HG03442 (cell line): Measurements from ENCODE around the gene REXO5.
"Not testable (repeated sequence)": the region's sequence is repeated elsewhere in the genome, so short reads cannot be mapped to it uniquely, and the experiment has no call there.

Source experiments
- ATAC-seq: cut with Tn5 transposase; IDR thresholded peaks from one replicate; pipeline ENCODE4 v1.9.1; 2021; ENCODE audit warnings: mild to moderate bottlenecking, moderate library complexity; ENCODE audit not compliant: unreplicated experiment

REXO5 gene

GRCh38 chr16:20801278-20801677 lies 5.0 kb upstream of the REXO5 start:
- no peak for ATAC-seq

DNA sequence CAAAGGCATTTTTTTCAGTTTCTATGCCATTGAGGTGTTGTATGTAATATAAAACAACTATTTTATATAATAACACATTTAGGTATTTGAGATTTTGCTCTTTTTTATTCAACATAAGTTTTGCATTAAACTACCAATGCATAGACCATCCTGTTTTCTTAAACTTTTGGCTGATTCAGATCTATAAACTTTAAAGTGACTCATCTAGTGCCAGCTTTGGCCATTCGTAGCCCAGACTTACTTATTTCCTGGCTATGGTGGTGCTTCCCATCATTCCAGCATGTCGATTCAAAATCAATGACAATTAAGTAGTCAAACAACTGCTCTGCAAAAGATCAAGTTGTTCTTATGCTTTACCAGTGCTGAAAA lies 3.2 kb upstream of the REXO5 start:
- no peak for ATAC-seq

DNA sequence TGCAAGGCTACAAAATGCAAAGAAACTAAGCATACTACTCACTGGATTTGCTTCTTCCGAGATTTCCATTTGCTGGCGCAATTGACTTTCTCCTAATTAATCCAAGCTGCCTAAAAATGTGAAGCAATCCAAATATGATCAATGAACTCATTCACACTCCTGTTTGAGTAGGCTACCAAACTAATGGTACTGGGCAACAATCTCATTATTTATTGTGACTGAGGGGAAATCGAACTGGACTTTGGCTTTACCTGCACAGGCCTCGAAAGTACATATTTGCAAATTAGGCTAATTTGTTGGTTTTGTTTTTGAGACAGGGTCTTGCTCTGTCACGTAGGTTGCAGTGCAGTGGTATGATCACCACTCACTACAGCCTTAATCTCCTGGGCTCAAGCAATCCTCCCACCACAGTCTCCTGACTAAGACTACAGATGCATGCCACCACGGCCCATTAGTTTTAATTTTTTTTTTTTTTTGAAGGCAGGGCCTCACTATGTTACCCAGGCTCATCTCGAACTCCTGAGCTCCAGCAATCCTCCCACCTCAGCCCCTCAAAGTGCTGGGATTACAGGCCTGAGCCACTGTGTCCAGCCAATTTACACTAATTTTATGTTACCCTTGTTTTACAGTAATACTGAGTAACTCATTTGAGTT lies 2.6 kb upstream of the REXO5 start:
- ATAC-seq = no peak

GRCh38 chr16:20805684-20806167 lies 601 bp upstream of the REXO5 start:
- not testable (repeated sequence) for ATAC-seq

DNA sequence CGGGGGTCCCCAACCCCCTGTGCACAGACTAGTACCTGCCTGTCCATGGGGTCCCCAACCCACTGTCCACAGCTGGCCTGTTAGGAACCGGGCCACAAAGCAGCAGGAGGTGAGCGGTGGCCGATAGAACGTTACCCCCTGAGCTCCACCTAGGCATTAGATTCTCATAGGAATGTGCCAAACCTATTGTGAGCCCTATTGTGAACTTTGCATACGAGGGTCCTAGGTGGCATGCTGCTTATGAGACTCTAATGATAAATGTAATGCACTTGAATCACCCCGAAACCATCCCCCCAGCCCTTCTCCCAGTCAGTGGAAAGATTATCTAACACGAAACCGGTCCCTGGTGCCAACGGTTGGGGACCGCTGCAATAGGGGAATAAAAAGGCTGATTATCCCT lies 1.5 kb downstream of the REXO5 start:
- no peak for ATAC-seq

DNA sequence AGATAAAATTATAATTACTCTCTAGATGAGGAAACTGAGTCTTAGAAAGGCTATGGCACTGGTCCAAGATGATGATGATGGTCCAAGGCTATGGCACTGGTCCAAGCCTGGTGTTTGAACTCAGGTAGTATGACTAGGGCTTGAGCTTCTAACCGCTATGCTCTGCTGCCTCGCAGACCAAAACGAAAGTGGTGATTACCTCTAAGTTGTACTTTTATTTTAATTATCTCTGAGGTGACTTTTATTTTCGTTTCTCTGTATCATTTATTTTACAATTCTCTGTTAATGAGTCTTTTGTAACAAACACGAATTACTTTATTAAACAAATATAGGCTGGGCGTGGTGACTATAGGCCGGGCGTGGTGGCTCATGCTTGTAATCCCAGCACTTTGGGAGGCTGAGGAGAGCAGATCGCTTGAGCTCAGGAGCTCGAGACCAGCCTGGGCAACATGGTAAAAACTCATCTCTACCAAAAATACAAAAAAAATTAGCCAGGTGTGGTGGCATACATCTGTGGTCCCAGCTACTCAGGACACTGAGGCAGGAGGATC lies 5.6 kb downstream of the REXO5 start:
- ATAC-seq = no peak

GRCh38 chr16:20812510-20812909 lies 6.2 kb downstream of the REXO5 start:
- ATAC-seq = no peak

DNA sequence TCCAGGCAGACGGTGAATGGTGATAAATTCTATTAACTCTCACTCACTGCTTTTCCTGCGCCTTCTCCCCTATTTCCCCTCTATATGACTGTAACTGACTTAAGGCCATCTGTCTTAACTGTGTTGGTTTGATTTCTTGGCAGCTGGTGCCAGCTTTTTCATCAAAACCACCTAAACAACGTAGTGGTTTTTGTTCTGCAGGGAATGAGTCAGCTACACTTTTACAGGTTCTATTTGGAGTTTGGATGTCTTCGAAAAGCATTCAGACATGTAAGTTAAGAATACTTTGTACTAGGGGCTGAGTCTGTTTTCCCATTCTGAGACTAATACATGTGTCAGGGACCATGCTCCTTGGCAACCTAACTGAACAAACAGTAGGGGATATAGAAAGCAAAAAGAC lies 8.5 kb downstream of the REXO5 start:
- ATAC-seq = no peak

DNA sequence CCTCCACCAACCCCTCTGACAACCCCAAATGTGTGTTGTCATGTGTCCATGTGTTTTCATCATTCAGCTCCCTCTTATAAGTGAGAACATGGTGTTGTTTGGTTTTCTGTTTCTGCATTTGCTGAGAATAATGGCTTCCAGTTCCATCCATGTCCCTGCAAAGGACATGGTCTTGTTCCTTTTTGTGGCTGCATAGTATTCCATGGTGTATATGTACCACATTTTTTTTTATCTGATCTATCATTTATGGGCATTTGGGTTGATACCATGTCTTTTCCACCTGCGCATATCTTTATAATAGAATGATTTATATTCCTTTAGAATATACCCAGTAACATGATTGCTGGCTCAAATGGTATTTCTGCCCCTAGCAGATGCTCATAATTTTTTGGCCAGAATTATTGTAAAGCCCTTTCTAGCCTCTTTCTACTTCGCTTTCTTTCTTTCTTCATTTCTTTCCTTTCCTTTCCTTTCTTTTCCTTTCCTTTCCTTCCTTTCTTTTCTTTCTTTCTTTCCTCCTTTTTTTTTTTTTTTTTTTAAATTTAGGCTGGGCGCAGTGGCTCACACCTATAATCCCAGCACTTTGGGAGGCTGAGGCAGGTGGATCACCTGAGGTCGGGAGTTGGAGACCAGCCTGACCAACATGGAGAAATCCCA lies 12.7 kb downstream of the REXO5 start:
- ATAC-seq = no peak

- no peak for ATAC-seq
Observed at GRCh38 chr16:20821682-20822081, 15.4 kb downstream of the REXO5 start.

- no peak for ATAC-seq
Observed at GRCh38 chr16:20822521-20823325, 16.4 kb downstream of the REXO5 start.

DNA sequence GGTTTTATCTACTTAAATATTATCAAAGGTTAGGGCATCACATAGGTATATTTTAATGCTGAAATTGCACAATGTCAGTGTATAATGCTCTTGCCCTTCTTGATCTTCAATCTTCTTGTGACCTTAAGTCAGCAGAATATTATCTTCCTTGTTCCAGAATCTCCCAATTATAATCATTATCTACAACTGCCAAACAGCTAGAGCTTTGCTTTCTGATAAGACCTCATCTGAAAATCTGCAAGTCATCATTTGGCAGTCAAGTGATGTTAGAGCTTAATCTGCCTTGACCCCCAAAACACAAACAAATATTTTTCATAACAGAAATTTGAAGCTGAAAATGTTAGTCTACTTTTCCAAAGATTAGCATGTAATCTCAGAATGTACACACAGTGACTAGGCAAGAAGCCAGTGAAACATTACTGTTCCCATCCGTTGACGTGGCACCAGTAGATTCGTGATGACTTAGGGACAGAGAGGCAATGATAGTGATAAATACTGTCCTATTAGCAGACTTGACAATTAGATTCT lies 19.8 kb downstream of the REXO5 start:
- ATAC-seq = no peak

DNA sequence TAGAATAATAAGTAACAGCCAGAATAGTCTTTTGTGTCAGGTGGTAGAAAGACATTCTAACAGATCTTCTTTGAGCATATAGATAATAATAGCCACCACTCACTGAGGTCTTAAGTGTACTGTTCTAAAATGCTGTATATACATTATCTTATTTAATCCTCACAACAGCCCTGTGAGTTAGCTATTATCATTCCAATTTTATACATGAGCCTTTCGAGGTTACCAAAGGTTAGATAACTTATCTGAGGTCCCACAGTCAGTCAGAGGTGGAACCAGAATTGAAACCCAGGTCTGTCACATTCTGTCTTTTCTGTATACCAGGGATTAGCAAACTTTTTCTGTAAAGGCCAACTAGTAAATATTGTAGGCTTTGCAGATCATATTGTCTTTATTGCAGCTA lies 23.2 kb downstream of the REXO5 start:
- ATAC-seq = no peak

- no peak for ATAC-seq
Observed at GRCh38 chr16:20830372-20830771, 24.0 kb downstream of the REXO5 start.

GRCh38 chr16:20833086-20833485 lies 26.8 kb downstream of the REXO5 start:
- no peak for ATAC-seq

GRCh38 chr16:20838240-20838639 lies 31.9 kb downstream of the REXO5 start:
- ATAC-seq = no peak

DNA sequence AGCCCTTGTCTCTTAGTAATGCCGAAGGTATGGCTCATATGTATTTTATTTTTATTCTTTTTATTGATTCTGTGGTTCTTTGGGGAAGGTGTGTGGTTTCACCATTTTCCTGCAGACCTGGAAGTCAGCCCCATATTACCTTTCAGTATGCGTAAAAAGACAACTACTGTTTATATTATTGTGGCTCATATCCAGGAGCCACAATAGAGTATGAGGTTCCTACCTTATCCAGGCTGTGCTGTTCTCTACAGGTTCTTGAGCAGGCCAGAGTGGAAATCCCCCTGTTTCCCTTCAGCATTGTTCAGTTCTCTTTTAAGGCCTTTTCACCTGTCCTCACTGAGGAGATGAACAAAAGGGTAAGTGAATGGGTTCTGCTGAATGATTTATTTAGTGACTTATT lies 33.2 kb downstream of the REXO5 start:
- ATAC-seq = no peak

- no peak for ATAC-seq
Observed at GRCh38 chr16:20844054-20844453, 37.7 kb downstream of the REXO5 start.

GRCh38 chr16:20844588-20844987 lies 38.3 kb downstream of the REXO5 start:
- ATAC-seq = no peak

DNA sequence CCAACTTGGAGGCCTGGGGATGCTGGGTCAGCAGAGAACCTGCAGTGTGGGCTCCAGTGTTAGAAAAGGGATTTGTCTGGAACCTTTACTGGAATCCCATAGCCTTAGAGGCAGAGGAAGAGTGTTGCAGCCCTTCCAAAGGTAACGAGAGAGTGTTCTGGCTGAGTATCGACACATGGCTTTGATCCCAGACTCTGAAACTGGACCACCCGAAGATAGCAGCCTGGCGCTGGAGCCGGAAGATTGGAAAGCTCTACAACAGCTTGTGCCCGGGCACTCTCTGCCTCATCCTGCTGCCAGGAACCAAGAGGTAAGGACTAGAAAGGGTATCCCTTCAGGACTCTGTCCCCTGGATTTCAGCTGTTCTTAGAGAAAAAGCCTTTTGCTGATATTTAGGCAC lies 39.7 kb downstream of the REXO5 start:
- ATAC-seq = no peak

GRCh38 chr16:20846551-20846950 lies 40.2 kb downstream of the REXO5 start:
- ATAC-seq = no peak
